KMS-11 (cell line): ENCODE data around the gene STAM.

Experiments used
- H2AFZ ChIP-seq: fragments of 200-600 bp; sonication (generic); 2 replicates; pipeline ENCODE4 v1.6.1; 2016; ENCODE audit warnings: antibody characterized with exemption, mixed run types, low read depth
- H3K27ac ChIP-seq: fragments of 200-600 bp; sonication (generic); 2 replicates; pipeline ENCODE4 v1.6.1; 2016; ENCODE audit warnings: mild to moderate bottlenecking, mixed run types
- H3K27me3 ChIP-seq: fragments of 200-600 bp; sonication (generic); 2 replicates; pipeline ENCODE4 v1.6.1; 2017; ENCODE audit warnings: mild to moderate bottlenecking, low read depth, mixed run types, moderate library complexity; ENCODE audit not compliant: insufficient read depth
- H3K36me3 ChIP-seq: fragments of 200-600 bp; sonication (generic); 2 replicates; pipeline ENCODE4 v1.6.1; 2017; ENCODE audit warnings: mild to moderate bottlenecking, mixed run types; ENCODE audit not compliant: insufficient read depth
- H3K4me1 ChIP-seq: fragments of 200-600 bp; sonication (generic); 2 replicates; pipeline ENCODE4 v1.6.1; 2016; ENCODE audit warnings: mild to moderate bottlenecking, low read depth, mixed run types; ENCODE audit not compliant: poor library complexity, severe bottlenecking
- H3K4me2 ChIP-seq: fragments of 200-600 bp; sonication (generic); 2 replicates; pipeline ENCODE4 v1.7.0; 2016; ENCODE audit warnings: mild to moderate bottlenecking, mixed run types
- H3K4me3 ChIP-seq: fragments of 200-600 bp; sonication (generic); IDR thresholded peaks from 2 replicates; pipeline ENCODE4 v1.6.1; 2017; ENCODE audit warnings: low read depth, low read length, mixed read lengths; ENCODE audit not compliant: insufficient read depth
- H3K79me2 ChIP-seq: fragments of 200-600 bp; sonication (generic); 2 replicates; pipeline ENCODE4 v1.6.1; 2016; ENCODE audit warnings: low read depth, mixed run types; ENCODE audit not compliant: insufficient read depth
- H3K9ac ChIP-seq: fragments of 200-600 bp; sonication (generic); 2 replicates; pipeline ENCODE4 v1.6.1; 2016; ENCODE audit warnings: mild to moderate bottlenecking, mixed run types
- H4K20me1 ChIP-seq: fragments of 200-600 bp; sonication (generic); 2 replicates; pipeline ENCODE4 v1.6.1; 2016; ENCODE audit warnings: mild to moderate bottlenecking, mixed run types; ENCODE audit not compliant: insufficient read depth
- TF ChIP-seq, protein P1 (sequence below): fragments of 200-600 bp; sonication (generic); conservative IDR thresholded peaks from 2 replicates; pipeline ENCODE4 v1.6.1; 2017; ENCODE audit warnings: low read depth, mild to moderate bottlenecking, antibody characterized with exemption, low read length, moderate library complexity, mixed read lengths

The STAM gene

DNA sequence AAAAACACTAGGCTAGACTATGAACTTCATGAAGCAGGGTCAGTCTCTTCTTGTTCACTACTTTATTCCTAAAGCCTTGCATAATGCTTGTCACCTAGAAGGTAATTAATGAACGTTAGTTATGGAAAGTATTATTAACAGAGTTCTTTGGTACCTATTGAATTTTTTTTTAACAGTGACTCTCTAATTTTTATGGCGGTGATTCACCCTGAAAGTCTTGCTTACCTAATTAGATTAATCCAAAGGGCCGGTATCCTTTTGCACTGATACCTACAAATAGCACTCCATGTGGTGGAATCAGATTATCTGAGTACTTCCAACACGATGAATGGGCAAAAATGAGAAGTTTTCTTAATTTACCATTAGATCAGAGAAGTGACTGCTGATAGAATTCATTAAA is 31.7 kb downstream of the STAM start:
- H3K9ac ChIP-seq = no peak overlapping the region
- no peaks in the 10 kb centered on the region for H3K4me1 ChIP-seq
- peaks cover 26% of the 10 kb centered on the region; the same call in 1 of the 2 replicates for H3K79me2 ChIP-seq
- H3K4me2 ChIP-seq = no peak overlapping the region
- H2AFZ ChIP-seq = no peak overlapping the region
- TF ChIP-seq, protein P1, sequence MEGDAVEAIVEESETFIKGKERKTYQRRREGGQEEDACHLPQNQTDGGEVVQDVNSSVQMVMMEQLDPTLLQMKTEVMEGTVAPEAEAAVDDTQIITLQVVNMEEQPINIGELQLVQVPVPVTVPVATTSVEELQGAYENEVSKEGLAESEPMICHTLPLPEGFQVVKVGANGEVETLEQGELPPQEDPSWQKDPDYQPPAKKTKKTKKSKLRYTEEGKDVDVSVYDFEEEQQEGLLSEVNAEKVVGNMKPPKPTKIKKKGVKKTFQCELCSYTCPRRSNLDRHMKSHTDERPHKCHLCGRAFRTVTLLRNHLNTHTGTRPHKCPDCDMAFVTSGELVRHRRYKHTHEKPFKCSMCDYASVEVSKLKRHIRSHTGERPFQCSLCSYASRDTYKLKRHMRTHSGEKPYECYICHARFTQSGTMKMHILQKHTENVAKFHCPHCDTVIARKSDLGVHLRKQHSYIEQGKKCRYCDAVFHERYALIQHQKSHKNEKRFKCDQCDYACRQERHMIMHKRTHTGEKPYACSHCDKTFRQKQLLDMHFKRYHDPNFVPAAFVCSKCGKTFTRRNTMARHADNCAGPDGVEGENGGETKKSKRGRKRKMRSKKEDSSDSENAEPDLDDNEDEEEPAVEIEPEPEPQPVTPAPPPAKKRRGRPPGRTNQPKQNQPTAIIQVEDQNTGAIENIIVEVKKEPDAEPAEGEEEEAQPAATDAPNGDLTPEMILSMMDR = no peak
- H3K36me3 ChIP-seq = no peaks in the 10 kb centered on the region
- H3K27ac ChIP-seq = no peak overlapping the region
- no peaks in the 10 kb centered on the region; the same call in none of the 2 replicates for H4K20me1 ChIP-seq
- no peaks in the 10 kb centered on the region for H3K27me3 ChIP-seq
- no peak overlapping the region for H3K4me3 ChIP-seq

DNA sequence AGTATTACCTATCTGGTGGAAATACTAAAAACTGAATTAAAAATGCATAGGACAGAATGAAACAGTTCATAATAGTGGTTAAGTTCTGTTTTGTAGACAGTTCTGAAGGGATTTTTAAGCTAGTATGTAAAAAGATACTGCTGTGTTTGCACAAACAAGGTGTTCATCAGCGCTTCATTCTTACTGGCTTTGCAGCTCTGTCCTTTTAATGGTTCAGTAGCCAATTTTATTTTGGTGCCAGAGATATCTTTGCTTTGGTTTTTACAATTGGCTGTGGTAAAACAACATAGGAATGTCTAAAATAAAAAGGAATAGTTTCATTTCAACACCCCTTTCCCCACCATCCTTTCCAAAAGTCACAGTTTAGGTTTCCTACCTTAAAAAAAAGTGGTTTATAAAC is 33.0 kb downstream of the STAM start:
- no peaks in the 10 kb centered on the region for H3K27me3 ChIP-seq
- H3K27ac ChIP-seq = no peak overlapping the region
- no peak overlapping the region for H2AFZ ChIP-seq
- H3K79me2 ChIP-seq = peaks cover 26% of the 10 kb centered on the region; the same call in 1 of the 2 replicates
- TF ChIP-seq, protein P1 = no peak
- H3K36me3 ChIP-seq = no peaks in the 10 kb centered on the region
- no peak overlapping the region for H3K9ac ChIP-seq
- H3K4me2 ChIP-seq = no peak overlapping the region
- peaks cover 3% of the 10 kb centered on the region for H3K4me1 ChIP-seq
- H3K4me3 ChIP-seq = no peak overlapping the region
- H4K20me1 ChIP-seq = no peaks in the 10 kb centered on the region; the same call in 1 of the 2 replicates

DNA sequence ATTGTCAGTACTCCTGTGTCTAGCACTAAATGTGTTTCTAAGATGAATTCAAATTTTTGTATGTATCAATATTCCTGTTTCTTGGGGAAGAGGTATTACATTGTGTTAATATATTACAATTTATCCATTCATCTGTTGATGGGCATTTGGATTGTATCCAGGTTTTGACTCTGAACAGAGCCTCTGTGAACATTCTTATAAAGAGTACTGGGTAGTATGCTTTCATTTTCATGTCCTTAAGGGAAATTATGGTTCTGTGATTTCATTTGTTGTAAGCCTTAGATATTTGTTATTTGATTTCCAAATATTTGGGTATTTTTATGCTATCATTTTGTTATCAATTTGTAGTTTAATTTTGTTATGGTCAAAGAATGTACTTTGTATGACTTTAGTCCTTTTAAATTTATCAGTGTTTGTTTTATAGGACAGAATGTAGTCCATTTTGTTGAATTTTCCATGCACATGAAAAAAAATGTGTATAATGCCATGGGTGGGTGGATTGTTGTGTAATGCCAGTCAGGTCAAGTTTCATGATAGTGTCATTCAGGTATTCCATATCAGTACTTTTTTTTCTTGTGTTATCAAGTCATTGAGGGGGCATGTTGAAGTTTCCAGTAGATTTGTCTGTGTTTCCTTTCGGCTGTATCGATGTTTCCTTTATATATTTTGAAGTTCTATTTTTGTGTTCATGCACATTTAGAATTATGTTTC is 38.4 kb downstream of the STAM start:
- Histone ChIP-seq H3K27ac (no peak overlapping the region), H3K36me3 (no peaks in the 10 kb centered on the region), H3K27me3 (no peaks in the 10 kb centered on the region), H3K4me3 (no peak overlapping the region), H4K20me1 (no peaks in the 10 kb centered on the region; the same call in 1 of the 2 replicates), H2AFZ (no peak overlapping the region), H3K4me1 (peaks cover 31% of the 10 kb centered on the region), H3K79me2 (peaks cover 29% of the 10 kb centered on the region; the same call in 1 of the 2 replicates), H3K4me2 (no peak overlapping the region), H3K9ac (no peak overlapping the region)
- TF ChIP-seq, protein P1 = no peak

DNA sequence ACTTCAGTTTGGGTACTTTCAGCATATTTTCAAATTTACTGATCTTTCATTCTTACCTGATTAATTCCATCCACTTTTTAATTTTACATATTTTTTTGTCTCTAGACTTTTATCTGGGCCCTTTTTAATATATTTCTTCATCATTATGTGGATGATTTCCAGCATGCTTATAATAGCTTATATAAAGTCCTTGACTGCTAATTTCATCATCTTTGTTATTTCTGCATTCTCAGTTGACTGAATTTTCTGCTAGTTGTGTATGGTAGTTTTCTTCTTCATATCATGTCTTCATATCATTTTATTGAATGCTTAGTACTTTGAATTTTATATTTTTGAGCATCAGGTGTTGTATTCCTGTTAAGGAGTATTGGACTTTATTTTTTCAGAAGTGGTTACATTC is 39.6 kb downstream of the STAM start:
- H3K27me3 ChIP-seq = no peaks in the 10 kb centered on the region
- no peak overlapping the region for H3K4me2 ChIP-seq
- H3K79me2 ChIP-seq = peaks cover 29% of the 10 kb centered on the region; the same call in 1 of the 2 replicates
- H3K36me3 ChIP-seq = no peaks in the 10 kb centered on the region
- peaks cover 31% of the 10 kb centered on the region for H3K4me1 ChIP-seq
- H3K4me3 ChIP-seq = no peak overlapping the region
- TF ChIP-seq, protein P1 = no peak
- no peak overlapping the region for H3K27ac ChIP-seq
- no peak overlapping the region for H2AFZ ChIP-seq
- no peaks in the 10 kb centered on the region; the same call in 1 of the 2 replicates for H4K20me1 ChIP-seq
- no peak overlapping the region for H3K9ac ChIP-seq
